Transverse colon (tissue), 4 donors: ENCODE data around the gene TMEFF1. TPM values are rescaled to one million over a fixed set of nuclear protein-coding genes. Genes with fewer than 3 reads are reported as not detected.
A peak's percentile ranks its signal among the peaks of the same experiment; 100 is the strongest.

Experiments
- DNase-seq: peaks from one replicate; pipeline ENCODE4 v3.0.0-alpha.2; 2019
- H3K27ac ChIP-seq, 4 donors: fragments of 200-600 bp; sonication (generic); 2 replicates each; pipeline ENCODE4 v1.5.1; 2016 to 2018; ENCODE audit warnings: inconsistent platforms in 4 of 4
- H3K27me3 ChIP-seq: fragments of 200-600 bp; sonication (generic); 2 replicates; pipeline ENCODE4 v1.5.1; 2017; ENCODE audit warnings: inconsistent platforms
- H3K36me3 ChIP-seq, 4 donors: fragments of 200-600 bp; sonication (generic); 2 replicates each; pipeline ENCODE4 v1.5.1; 2017 to 2019; ENCODE audit warnings: inconsistent platforms in 4 of 4
- H3K4me1 ChIP-seq, 4 donors: fragments of 200-600 bp; sonication (generic); 2 replicates each; pipeline ENCODE4 v1.5.1; 2017 to 2020; ENCODE audit warnings: inconsistent platforms in 4 of 4
- H3K4me3 ChIP-seq, 4 donors: fragments of 200-600 bp; sonication (generic); 1 replicate in 1 of 4; 2 replicates in 3 of 4; pipeline versions ENCODE4 v1.5.1 to v1.6.1; 2017 to 2019; ENCODE audit warnings: inconsistent platforms in 4 of 4
- H3K9me3 ChIP-seq, 2 donors: fragments of 200-600 bp; sonication (generic); 2 replicates each; pipeline ENCODE4 v1.5.1; 2017 to 2019; ENCODE audit warnings: inconsistent platforms in 2 of 2
- CTCF ChIP-seq, 5 experiments: fragments of 200-600 bp in 3 of 5; fragments of 450-650 bp in 2 of 5; sonication (generic) in 3 of 5; IDR thresholded peaks; 1 replicate in 2 of 5; 2 replicates in 3 of 5; pipeline ENCODE4 v1.5.1; 2016 to 2017; ENCODE audit warnings: antibody characterized with exemption in 5 of 5, inconsistent platforms in 3 of 5, mild to moderate bottlenecking in 2 of 5, moderate library complexity in 1 of 5
- EP300 ChIP-seq: sonication (generic); formaldehyde crosslinking; IDR thresholded peaks from one replicate; pipeline ENCODE4 v1.6.1; 2017; ENCODE audit warnings: antibody characterized with exemption, low read depth
- POLR2A ChIP-seq: fragments of 450-650 bp; IDR thresholded peaks from one replicate; pipeline ENCODE4 v1.6.1; 2016; ENCODE audit warnings: antibody characterized with exemption, mild to moderate bottlenecking, moderate library complexity
- POLR2AphosphoS5 ChIP-seq, 3 donors: sonication (generic); formaldehyde crosslinking; IDR thresholded peaks; one replicate each; pipeline ENCODE4 v1.6.1; 2016; ENCODE audit warnings: antibody characterized with exemption in 3 of 3
- WGBS, 2 donors: methylation state at CpG; one replicate each; pipeline ENCODE4 v1.1.5; 2018; ENCODE audit warnings: low coverage in 1 of 2; 5-methylcytosine and 5-hydroxymethylcytosine counted together
- in situ Hi-C, 4 donors: fragments of 200-750 bp; cut with MboI; loops; one replicate each; pipeline versions ENCODE4 v1.15.0 to v1.15.1; 2017; ENCODE audit warnings: low sequenced_read_pairs in 3 of 4, low pct_ligation_motif_present in 1 of 4, low pct_unique_long_range_greater_than_20kb in 1 of 4
- intact Hi-C: fragments of 100-400 bp; cut with DNase I; formaldehyde crosslinking; loops from one replicate; pipeline ENCODE4 v1.15.1; 2023; ENCODE audit warnings: low total_unique reads
- total RNA-seq, 4 donors: library from RNA; depleted of rRNA; stranded (reverse); fragments of >200 nt; gene quantifications; one replicate each; pipeline ENCODE4 v1.1.0, GENCODE V29; 2016

The TMEFF1 gene
- total RNA-seq, 4 donors from 2014 or later = not detected

- Histone ChIP-seq H3K4me3 (no peak overlapping the region), H3K27me3 (no peaks in the 10 kb centered on the region), H3K36me3 (no peaks in the 10 kb centered on the region), H3K27ac (no peak overlapping the region), H3K9me3 (no peaks in the 10 kb centered on the region), H3K4me1 (peaks cover 0 to 8% (median 5%) of the 10 kb centered on the region in 4 donors)
- DNase-seq = peak; percentile 49
- TF ChIP-seq EP300 = no peak
- TF ChIP-seq CTCF (IDR thresholded peaks at IDR 0.05) = peak in 4 of 5 experiments; percentile 38 to 51 (median 47)
- in situ Hi-C loops = loop anchor here in 2 of 4 donors (25.0 kb wide), 1 partner anchor 711 kb away; no protein-coding TSS in a partner anchor
- intact Hi-C loops = no loop called here
Measured at GRCh38 chr9:100601216-100601615, 128.3 kb downstream of the TMEFF1 start.

GRCh38 chr9:100602342-100602801, 129.4 kb downstream of the TMEFF1 start:
- Histone ChIP-seq H3K27ac (no peak overlapping the region), H3K4me1 (peaks cover 0 to 8% (median 5%) of the 10 kb centered on the region in 4 donors), H3K36me3 (no peaks in the 10 kb centered on the region), H3K27me3 (no peaks in the 10 kb centered on the region), H3K4me3 (no peak overlapping the region), H3K9me3 (no peaks in the 10 kb centered on the region)
- intact Hi-C loops = no loop called here
- TF ChIP-seq POLR2AphosphoS5 (IDR thresholded peaks at IDR 0.05) = no peak
- TF ChIP-seq CTCF (IDR thresholded peaks at IDR 0.05) = peak; percentile 32 to 46 (median 44)
- TF ChIP-seq EP300 = no peak
- no peak for TF ChIP-seq POLR2A
- DNase-seq = no peak
- WGBS, 2 donors = 36 to 50% methylated on average over 2 of the region's 2 CpGs
- in situ Hi-C loops = loop anchor here in 2 of 4 donors (25.0 kb wide), 1 partner anchor 710 kb away; no protein-coding TSS in a partner anchor

GRCh38 chr9:100605405-100605804, 132.5 kb downstream of the TMEFF1 start:
- in situ Hi-C loops = loop anchor here in 2 of 4 donors (25.0 kb wide), 1 partner anchor 707 kb away; no protein-coding TSS in a partner anchor
- 64 to 80% methylated on average over 1 of the region's 1 CpG for WGBS, 2 donors
- Histone ChIP-seq H3K4me3 (no peak overlapping the region), H3K27me3 (no peaks in the 10 kb centered on the region), H3K4me1 (no peaks in the 10 kb centered on the region), H3K27ac (no peak overlapping the region), H3K36me3 (no peaks in the 10 kb centered on the region), H3K9me3 (no peaks in the 10 kb centered on the region)
- TF ChIP-seq EP300 = no peak
- TF ChIP-seq POLR2A = no peak
- TF ChIP-seq CTCF (IDR thresholded peaks at IDR 0.05) = no peak
- no peak for TF ChIP-seq POLR2AphosphoS5 (IDR thresholded peaks at IDR 0.05)
- intact Hi-C loops = no loop called here
- DNase-seq = no peak

- H3K36me3 ChIP-seq = no peaks in the 10 kb centered on the region
- no peak overlapping the region for H3K4me3 ChIP-seq
- H3K27ac ChIP-seq = no peak overlapping the region
- no peaks in the 10 kb centered on the region for H3K4me1 ChIP-seq
- no peak for TF ChIP-seq POLR2AphosphoS5 (IDR thresholded peaks at IDR 0.05)
- TF ChIP-seq POLR2A = no peak
- no peak for TF ChIP-seq EP300
- TF ChIP-seq CTCF (IDR thresholded peaks at IDR 0.05) = no peak
- intact Hi-C loops (no loop called here), in situ Hi-C loops (loop anchor here in 2 of 4 donors (25.0 kb wide), 1 partner anchor 693 kb away; no protein-coding TSS in a partner anchor)
- no peaks in the 10 kb centered on the region for H3K27me3 ChIP-seq
- WGBS, 2 donors = 82% methylated on average over 5 of the region's 5 CpGs; no CpG with 5 or more reads in 1 of the 2 donors
- no peak for DNase-seq
- H3K9me3 ChIP-seq = peaks cover 0 to 8% of the 10 kb centered on the region in 2 donors
Measured at GRCh38 chr9:100619194-100619593, 146.2 kb downstream of the TMEFF1 start.
